GM19099 (cell line): ENCODE measurements around the gene DUSP22.

Source experiments
- POLR2A ChIP-seq: IDR thresholded peaks from 3 replicates; pipeline ENCODE4 v1.6.1; 2011; ENCODE audit warnings: low read depth; ENCODE audit not compliant: insufficient read length; ENCODE audit errors: extremely low read depth

The DUSP22 gene

GRCh38 chr6:333379-334002, 41.2 kb downstream of the DUSP22 start:
- TF ChIP-seq POLR2A: no peak

DNA sequence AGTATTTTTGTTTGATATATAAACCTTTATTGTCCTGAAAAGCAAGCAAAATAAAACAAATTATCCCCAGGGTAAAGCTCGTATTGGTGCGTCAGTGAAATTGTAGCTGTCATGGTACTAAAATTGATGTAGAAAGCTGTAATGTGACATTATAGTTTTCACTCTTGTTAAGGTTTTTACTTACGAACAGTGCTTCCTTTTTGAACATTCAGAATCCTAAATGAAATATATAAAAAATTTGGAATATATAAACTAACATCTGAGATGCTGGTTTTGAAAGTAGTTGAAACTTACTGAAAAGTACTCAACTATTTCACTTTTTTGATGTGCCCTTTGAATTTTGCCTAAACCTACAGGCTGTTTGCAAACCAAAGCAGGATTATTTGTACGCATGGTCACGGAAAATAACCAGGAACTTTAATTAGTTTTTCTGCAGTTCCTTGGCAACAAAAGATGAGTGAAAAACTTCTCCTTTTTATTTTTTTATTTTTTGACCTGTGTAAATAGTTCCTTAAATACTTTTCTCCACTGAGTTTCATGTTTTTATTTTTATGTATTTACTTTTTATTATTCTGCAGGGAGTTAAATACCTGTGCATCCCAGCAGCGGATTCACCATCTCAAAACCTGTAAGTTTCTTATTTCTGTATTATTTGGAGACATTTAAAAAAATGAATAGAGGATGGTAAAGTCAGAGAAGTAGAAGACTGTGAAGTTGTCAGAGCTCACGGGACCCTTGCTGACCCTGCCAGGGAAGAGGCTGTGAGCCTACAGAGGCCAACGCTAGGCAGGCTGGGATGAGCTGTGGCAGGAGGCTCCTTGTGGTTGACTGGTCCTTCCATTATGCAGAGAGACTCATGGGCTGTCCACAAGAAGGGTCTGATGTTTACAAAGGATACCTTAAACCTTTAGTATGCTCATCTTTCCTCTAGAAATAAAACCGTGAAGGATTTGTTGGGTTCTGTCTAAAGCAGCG, 42.5 kb downstream of the DUSP22 start:
- no peak for TF ChIP-seq POLR2A

DNA sequence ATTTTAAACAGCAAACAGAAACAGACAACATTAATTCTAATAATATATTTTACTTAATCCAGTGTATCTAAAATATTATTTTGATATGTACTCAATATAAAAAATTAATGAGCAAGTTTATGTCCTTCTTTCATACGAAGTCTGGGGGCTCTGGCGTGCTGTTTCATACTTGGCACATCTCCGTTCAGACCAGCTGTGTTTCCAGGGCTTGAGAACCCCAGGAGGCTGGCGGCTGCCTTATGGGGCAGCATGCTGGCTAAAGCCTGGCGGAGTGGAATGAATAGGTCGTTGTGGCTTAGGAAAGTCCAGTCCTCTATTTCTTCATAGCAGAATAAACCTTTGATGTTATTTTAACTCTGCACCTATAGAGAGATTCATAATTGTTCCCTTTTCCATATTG, 43.3 kb downstream of the DUSP22 start:
- TF ChIP-seq POLR2A: no peak

GRCh38 chr6:336159-337114, 44.1 kb downstream of the DUSP22 start:
- TF ChIP-seq POLR2A: peak; percentile 39

- no peak for TF ChIP-seq POLR2A
These were observed 45.6 kb downstream of the DUSP22 start for GRCh38 chr6:337805-338368.

GRCh38 chr6:338815-339262, 46.6 kb downstream of the DUSP22 start:
- TF ChIP-seq POLR2A: no peak

DNA sequence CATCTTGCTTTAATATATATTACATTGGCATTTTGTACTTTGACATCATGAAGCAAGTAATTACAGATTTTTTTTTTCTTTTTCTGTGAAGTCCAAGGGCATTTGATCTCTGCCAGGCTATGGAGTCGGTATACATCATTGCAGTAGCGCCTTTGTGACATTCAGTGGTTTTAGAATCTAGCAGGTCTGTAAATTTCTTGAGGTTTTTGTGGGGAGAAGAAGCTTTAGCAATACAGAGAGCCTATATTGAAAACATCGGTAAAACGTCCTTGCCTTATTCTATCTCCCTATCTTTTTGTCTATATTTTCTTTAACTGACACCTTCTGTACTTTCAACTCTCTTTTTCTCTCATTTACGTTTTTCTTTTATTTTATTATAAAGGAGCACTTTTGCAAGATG, 47.2 kb downstream of the DUSP22 start:
- TF ChIP-seq POLR2A: no peak

GRCh38 chr6:340186-340955, 48.1 kb downstream of the DUSP22 start:
- no peak for TF ChIP-seq POLR2A

DNA sequence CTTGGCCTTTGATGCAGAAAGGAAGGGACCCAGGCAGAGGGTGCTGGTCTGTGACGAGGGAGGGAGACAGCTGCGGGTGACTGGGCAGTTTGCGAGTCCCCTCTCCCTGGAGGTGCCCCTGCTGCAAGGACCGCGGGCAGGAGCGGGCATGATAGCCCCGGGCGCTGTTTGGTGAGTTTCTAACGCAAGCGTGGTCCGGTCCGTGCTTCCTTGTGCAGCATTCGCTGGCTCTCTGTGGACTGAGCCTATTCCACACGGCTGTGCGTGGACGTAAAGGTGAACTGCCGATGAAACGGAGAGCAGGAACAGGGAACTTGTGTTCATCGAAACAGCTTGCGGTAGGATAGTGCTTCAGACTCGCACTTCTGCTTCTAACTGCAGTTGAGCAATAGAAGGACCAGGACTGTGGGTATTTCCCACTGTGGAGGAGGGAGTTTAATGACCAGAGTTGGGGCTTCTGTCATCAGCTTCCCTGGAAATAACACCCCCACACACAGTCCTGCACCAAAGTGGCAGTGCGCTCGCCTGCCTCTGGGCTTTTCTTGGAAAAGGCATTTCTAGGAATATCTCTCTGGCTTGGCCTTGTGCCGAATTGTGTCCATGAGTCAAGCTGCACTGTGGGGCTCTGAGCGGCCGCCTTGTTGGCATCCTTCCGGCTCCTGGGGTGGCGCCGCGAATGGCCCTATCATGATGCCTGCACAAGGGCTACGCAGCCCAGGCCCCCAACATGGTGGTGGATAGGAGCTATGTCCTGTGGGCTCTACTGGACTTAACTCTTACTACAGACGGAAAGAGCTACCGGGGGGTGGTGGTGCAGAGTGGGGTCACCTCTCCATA, 48.9 kb downstream of the DUSP22 start:
- TF ChIP-seq POLR2A: peak; percentile 29

- peak; percentile 33 for TF ChIP-seq POLR2A
These were observed 49.9 kb downstream of the DUSP22 start for GRCh38 chr6:341914-342831.

DNA sequence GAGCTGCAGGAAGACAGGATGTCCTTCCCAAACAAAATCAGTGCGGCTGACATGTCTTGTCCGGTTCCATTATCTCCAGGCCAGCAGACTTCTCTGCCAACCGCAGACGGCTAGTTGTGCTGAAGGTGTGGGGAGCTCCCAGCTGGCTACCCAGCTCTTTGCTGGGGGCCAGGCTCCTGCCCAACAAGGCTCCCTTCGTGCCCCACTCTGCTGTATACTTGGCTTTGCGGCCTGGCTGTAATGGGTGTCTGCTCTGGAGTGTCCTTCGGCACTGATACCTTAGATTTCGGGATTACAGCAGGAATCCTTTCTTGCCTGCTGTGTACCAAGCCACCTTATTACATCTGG, 50.5 kb downstream of the DUSP22 start:
- no peak for TF ChIP-seq POLR2A
